NCI-H748 (cell line): ENCODE data around the gene COL4A2.
A peak's percentile ranks its signal among the peaks of the same experiment; 100 is the strongest.

Experiments
- DNase-seq: peaks from one replicate; lab custom pipeline; 2025; ENCODE audit not compliant: unreplicated experiment; lab: John Stamatoyannopoulos, UW

The COL4A2 gene

GRCh38 chr13:110306960-110307766 lies at the start of gene COL4A2, which contains the start of gene COL4A1:
COL4A2 (plus strand) TSS chr13:110307284; CDS start chr13:110307904, 620 bp downstream.
COL4A1 (minus strand) TSS chr13:110307157; CDS start chr13:110307027, 130 bp downstream.
- DNase-seq, result peak; percentile 64

- DNase-seq, result no peak
These were observed 49.7 kb upstream of the COL4A2 start for GRCh38 chr13:110257408-110257807.

- DNase-seq, result no peak
These were observed 48.0 kb upstream of the COL4A2 start for GRCh38 chr13:110258876-110259631.

GRCh38 chr13:110259651-110260050 lies 47.4 kb upstream of the COL4A2 start:
- DNase-seq, result no peak

GRCh38 chr13:110261166-110262081 lies 45.7 kb upstream of the COL4A2 start:
- no peak for DNase-seq

DNA sequence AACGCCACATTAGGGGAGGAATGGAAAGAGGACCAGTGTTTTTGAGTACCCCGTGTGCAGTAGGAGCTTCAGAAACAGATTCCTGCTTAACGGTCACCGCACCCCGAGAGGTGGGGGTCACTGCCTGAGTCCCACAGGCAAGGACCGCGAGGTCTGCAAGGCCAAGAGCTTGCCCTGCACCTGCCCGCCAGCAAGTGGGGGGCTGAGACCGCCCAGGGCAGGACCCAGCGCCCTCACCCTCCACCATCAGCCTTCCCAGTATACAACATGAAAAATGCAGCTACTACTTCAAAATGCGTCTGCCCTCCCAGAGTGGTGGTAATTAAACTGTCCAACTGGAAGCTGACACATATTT lies 45.0 kb upstream of the COL4A2 start:
- DNase-seq, result no peak

- no peak for DNase-seq
These were observed 44.4 kb upstream of the COL4A2 start for GRCh38 chr13:110262508-110263291.

DNA sequence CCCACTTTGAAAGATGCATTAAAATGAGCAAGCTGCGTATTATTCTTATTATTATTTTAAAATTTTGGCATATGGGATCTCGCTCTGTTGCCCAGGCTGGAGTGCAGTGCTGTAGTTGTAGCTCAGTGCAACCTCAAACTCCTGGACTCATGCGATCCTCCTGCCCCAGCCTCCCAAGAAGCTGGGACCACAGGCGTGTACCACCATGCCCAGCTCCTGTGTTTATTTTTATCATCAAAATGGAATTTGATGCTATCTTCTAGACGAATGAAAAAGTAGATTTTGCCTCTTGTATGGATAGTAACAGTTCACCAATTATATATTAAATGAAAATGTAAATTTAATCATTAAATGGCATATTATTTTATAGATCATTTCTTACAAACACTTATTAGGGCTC lies 43.7 kb upstream of the COL4A2 start:
- DNase-seq, result no peak

- DNase-seq, result no peak
These were observed 43.2 kb upstream of the COL4A2 start for GRCh38 chr13:110263888-110264287.

DNA sequence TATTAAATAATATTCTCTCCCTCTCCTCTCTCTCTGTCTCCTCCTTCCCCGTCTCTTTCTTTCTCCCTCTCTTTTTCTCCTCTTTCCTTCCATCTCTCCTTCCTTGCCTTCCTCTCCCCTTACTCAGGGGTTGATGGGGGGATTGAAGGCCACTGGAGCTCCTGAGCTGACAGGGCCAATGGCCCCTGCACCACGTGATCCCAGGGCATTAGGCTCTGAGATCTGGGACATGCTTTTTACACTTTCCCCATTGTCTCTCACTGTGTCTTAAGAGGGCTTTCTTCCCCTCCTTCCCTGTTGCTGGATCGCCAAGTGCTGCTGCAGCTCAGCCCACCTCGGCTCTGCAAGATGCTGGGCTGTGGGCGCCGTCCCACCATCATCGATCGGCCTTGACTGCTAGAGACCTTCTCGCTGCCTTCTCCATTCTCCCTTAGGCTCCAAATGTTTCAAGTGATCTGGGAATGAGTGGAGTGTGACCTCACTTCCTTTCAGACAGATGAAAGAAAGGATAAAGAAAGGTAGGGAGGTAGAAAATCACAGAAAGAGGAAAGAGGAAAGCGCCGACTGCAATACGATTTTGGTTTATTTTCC lies 42.3 kb upstream of the COL4A2 start:
- no peak for DNase-seq

DNA sequence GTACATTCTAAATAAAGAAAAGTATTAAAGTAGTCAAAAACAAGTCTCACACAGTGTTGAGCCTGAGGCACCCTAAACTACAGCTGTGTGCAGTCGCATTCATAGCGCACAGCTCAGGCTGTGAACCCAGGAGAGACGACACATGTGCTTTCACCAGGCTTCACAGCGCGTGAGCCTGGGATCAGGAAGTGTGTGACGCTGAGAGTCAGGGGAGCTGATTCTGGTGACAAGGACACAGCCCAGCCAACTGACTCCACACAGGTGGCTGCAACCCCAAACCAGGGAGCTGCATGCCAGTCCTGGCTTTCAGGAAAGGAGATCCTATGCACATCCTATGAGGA lies 41.8 kb upstream of the COL4A2 start:
- DNase-seq, result no peak

DNA sequence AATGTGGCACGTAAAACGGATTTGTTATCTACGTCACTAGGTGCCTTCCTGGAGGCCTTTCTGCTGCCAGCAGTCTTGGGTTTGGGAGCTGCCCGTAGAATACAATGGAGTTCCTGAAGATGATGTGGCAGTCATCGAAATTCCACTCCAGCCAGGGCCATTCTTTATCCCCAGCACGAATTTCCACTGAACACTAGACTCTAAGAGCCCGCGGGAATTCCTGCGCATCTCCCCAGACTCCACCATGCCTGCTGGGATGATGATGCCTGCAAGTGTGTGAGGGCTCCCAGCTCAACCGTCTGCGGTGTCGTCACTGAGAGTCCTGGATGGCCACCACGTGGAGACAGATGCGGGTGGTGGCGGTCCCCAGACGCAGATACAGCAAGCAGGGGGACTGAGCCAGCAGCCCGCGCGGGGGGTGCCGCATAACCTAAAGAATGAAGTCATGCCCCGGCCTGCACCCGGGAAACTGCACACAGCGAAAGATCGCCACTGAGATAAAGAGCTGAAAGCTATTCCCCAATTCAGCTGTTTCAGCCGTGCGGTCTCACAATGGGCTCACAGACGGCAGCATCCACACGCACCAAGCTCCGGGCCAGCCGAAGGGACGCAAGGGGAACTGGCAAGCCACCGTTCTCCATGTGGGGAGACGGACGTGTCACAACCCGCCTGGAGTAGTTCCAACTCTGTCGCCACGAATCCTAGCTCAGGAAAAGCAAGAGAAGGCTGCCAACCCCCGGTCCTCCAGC lies 41.2 kb upstream of the COL4A2 start:
- no peak for DNase-seq

- no peak for DNase-seq
These were observed 40.7 kb upstream of the COL4A2 start for GRCh38 chr13:110266431-110266809.

GRCh38 chr13:110266983-110267382 lies 40.1 kb upstream of the COL4A2 start:
- no peak for DNase-seq

- no peak for DNase-seq
These were observed 39.0 kb upstream of the COL4A2 start for GRCh38 chr13:110268061-110268460.

DNA sequence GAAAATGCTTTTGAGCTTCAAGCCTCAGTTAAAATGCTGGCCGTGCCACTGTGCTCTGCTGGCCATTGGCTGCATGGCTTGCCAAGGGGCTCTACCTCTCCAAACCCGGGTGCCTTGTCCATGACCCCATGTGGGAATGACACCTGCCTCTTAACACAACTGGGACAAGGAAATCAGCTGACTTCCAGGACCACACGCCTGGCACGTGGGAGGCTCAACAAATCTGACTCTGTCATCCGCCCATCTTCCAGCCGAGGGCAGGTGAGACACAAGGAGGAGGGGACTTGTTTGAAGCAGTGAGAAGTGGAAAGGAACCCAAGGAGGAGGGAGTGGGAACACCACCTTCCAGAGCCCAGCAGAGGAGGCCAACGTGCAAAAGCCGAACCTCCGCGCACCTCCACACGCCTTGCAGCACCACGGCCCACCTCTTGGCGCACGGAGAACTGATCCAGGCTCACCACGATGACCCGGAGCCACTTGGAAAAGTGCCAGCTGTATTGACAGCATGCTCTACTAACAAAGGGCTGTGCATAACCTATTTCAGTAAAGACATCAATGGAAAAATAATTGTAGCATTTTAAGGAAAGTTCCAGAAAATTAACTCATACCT lies 38.4 kb upstream of the COL4A2 start:
- DNase-seq, result no peak

- no peak for DNase-seq
These were observed 37.4 kb upstream of the COL4A2 start for GRCh38 chr13:110269509-110270185.

- no peak for DNase-seq
These were observed 36.6 kb upstream of the COL4A2 start for GRCh38 chr13:110270507-110270906.

- DNase-seq, result no peak
These were observed 35.8 kb upstream of the COL4A2 start for GRCh38 chr13:110271313-110271712.
